Measurements from ENCODE around the gene RAB5B. TPM values are rescaled to one million over a fixed set of nuclear protein-coding genes. Genes with fewer than 3 reads are reported as not detected.
"Not testable (repeated sequence)": the region's sequence is repeated elsewhere in the genome, so short reads cannot be mapped to it uniquely, and the experiment has no call there.

Gene RAB5B
- total RNA-seq, 1 experiment from 2014 or later, result 102 TPM

DNA sequence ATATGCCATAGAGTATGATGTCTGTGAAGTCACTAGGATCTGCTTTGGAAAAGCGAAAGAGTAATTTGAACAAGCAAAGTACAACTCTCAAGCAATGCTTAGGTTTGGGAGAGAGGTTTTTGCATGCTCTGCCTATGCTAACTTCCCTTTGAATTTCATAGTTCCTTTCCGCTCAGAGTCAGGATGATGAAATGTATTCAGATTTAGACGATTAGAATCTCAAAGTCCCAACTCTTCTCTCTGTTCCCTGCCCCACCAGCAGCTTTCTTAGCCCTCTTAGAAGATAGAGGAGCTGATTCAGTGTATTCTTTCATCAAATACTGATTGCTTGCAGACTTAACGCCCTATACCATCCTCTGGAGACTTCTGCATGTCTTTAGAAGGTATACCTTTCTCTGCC lies 11.5 kb downstream of the RAB5B start:
- no TSS peak for BruUV-seq (replicated peaks)
- TF ChIP-seq, protein P1, sequence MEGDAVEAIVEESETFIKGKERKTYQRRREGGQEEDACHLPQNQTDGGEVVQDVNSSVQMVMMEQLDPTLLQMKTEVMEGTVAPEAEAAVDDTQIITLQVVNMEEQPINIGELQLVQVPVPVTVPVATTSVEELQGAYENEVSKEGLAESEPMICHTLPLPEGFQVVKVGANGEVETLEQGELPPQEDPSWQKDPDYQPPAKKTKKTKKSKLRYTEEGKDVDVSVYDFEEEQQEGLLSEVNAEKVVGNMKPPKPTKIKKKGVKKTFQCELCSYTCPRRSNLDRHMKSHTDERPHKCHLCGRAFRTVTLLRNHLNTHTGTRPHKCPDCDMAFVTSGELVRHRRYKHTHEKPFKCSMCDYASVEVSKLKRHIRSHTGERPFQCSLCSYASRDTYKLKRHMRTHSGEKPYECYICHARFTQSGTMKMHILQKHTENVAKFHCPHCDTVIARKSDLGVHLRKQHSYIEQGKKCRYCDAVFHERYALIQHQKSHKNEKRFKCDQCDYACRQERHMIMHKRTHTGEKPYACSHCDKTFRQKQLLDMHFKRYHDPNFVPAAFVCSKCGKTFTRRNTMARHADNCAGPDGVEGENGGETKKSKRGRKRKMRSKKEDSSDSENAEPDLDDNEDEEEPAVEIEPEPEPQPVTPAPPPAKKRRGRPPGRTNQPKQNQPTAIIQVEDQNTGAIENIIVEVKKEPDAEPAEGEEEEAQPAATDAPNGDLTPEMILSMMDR (IDR thresholded peaks at IDR 0.05), result no peak
- TF ChIP-seq POLR2AphosphoS5 (IDR thresholded peaks at IDR 0.05; ENCODE audit: low read depth, low read length), result no peak
- TF ChIP-seq, protein P2, sequence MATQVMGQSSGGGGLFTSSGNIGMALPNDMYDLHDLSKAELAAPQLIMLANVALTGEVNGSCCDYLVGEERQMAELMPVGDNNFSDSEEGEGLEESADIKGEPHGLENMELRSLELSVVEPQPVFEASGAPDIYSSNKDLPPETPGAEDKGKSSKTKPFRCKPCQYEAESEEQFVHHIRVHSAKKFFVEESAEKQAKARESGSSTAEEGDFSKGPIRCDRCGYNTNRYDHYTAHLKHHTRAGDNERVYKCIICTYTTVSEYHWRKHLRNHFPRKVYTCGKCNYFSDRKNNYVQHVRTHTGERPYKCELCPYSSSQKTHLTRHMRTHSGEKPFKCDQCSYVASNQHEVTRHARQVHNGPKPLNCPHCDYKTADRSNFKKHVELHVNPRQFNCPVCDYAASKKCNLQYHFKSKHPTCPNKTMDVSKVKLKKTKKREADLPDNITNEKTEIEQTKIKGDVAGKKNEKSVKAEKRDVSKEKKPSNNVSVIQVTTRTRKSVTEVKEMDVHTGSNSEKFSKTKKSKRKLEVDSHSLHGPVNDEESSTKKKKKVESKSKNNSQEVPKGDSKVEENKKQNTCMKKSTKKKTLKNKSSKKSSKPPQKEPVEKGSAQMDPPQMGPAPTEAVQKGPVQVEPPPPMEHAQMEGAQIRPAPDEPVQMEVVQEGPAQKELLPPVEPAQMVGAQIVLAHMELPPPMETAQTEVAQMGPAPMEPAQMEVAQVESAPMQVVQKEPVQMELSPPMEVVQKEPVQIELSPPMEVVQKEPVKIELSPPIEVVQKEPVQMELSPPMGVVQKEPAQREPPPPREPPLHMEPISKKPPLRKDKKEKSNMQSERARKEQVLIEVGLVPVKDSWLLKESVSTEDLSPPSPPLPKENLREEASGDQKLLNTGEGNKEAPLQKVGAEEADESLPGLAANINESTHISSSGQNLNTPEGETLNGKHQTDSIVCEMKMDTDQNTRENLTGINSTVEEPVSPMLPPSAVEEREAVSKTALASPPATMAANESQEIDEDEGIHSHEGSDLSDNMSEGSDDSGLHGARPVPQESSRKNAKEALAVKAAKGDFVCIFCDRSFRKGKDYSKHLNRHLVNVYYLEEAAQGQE (IDR thresholded peaks at IDR 0.05; ENCODE audit: insufficient read depth in 1 of 2, low read depth in 2 of 2, low read length in 1 of 2), result no peak
- no peak for TF ChIP-seq SIN3A (IDR thresholded peaks at IDR 0.05; ENCODE audit: borderline replicate concordance, insufficient read depth, low read depth, low read length)
- no peak for TF ChIP-seq TCF7L2 (IDR thresholded peaks at IDR 0.05; ENCODE audit: low read depth, low read length)
- Histone ChIP-seq H3K4me3 (ENCODE audit: low read depth in 2 of 2, low read length in 2 of 2) (no peak overlapping the region), H3K27ac (ENCODE audit: low read length) (no peak overlapping the region), H3K4me1 (ENCODE audit: control insufficient read depth, insufficient read depth, low read length) (no peaks in the 10 kb centered on the region), H3K36me3 (ENCODE audit: control insufficient read depth, insufficient read depth, low read length) (peaks cover 1% of the 10 kb centered on the region), H3K27me3 (ENCODE audit: control insufficient read depth, insufficient read depth, low read length) (no peaks in the 10 kb centered on the region), H3K9me3 (ENCODE audit: control insufficient read depth, insufficient read depth, low read depth, low read length) (no peaks in the 10 kb centered on the region)
- POLR2A ChIA-PET, result no interaction called here
- CTCF ChIA-PET, result no interaction called here
- in situ Hi-C loops (cut with HindIII; ENCODE audit: low pct_unique_long_range_greater_than_20kb, low sequenced_read_pairs) (no loop called here), intact Hi-C loops (cut with micrococcal nuclease; ENCODE audit: unreplicated experiment) (no loop called here)
- ATAC-seq, result no peak
- no peak for DNase-seq (ENCODE audit: low read depth, low spot score)

DNA sequence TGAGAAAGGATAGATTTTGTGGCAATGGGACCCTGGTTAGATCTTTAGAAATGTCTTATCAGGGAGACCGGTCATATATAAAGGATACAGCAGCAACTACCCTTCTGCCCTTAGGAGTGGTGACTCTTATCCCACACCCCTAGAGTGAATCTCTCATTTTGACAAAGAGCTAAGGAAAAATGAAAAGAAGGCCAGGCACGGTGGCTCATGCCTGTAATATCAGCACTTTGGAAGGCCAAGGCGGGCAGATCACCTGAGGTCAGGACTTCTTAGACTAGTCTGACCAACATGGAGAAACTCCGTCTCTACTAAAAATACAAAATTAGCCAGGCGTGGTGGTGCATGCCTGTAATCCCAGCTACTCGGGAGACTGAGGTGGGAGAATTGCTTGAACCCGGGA lies 12.1 kb downstream of the RAB5B start:
- CTCF ChIA-PET, result interaction anchor here (0.5 kb wide), 1 partner anchor 255 kb away, joined by 8 read pairs; no protein-coding TSS in a partner anchor
- in situ Hi-C loops (cut with HindIII; ENCODE audit: low pct_unique_long_range_greater_than_20kb, low sequenced_read_pairs); H3K27me3 ChIP-seq (ENCODE audit: control insufficient read depth, insufficient read depth, low read length); H3K4me1 ChIP-seq (ENCODE audit: control insufficient read depth, insufficient read depth, low read length); H3K36me3 ChIP-seq (ENCODE audit: control insufficient read depth, insufficient read depth, low read length); DNase-seq (ENCODE audit: low read depth, low spot score); H3K9me3 ChIP-seq (ENCODE audit: control insufficient read depth, insufficient read depth, low read depth, low read length); H3K27ac ChIP-seq (ENCODE audit: low read length); BruUV-seq (replicated peaks); H3K4me3 ChIP-seq (ENCODE audit: low read depth in 2 of 2, low read length in 2 of 2); intact Hi-C loops (cut with micrococcal nuclease; ENCODE audit: unreplicated experiment); ATAC-seq: not testable (repeated sequence)
- POLR2A ChIA-PET, result interaction anchor here (0.6 kb wide), 1 partner anchor 21 kb away, joined by 3 read pairs; no protein-coding TSS in a partner anchor

DNA sequence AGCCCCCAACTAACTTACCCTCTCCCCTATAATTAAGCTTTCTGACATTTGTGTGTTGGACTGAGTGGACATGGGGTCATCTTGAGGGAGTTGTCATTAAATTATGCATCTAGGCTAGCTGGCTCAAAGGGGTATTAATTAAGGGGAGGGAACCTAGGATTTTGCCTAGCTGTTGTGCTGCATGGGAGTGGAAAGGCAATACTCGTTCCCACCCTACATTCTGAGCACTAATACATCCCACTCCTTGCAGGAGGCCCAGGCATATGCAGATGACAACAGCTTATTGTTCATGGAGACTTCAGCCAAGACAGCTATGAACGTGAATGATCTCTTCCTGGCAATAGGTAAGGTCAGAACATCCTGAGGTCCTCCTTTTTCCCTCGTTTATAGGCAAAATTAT lies 17.2 kb downstream of the RAB5B start:
- Histone ChIP-seq H3K27ac (ENCODE audit: low read length) (no peak overlapping the region), H3K4me1 (ENCODE audit: control insufficient read depth, insufficient read depth, low read length) (no peaks in the 10 kb centered on the region), H3K4me3 (ENCODE audit: low read depth in 2 of 2, low read length in 2 of 2) (no peak overlapping the region), H3K36me3 (ENCODE audit: control insufficient read depth, insufficient read depth, low read length) (peaks cover 14% of the 10 kb centered on the region), H3K27me3 (ENCODE audit: control insufficient read depth, insufficient read depth, low read length) (no peaks in the 10 kb centered on the region), H3K9me3 (ENCODE audit: control insufficient read depth, insufficient read depth, low read depth, low read length) (no peaks in the 10 kb centered on the region)
- DNase-seq (ENCODE audit: low read depth, low spot score), result no peak
- intact Hi-C loops (cut with micrococcal nuclease; ENCODE audit: unreplicated experiment), result no loop called here
- TF ChIP-seq TCF7L2 (IDR thresholded peaks at IDR 0.05; ENCODE audit: low read depth, low read length), result no peak
- TF ChIP-seq, protein P2 (IDR thresholded peaks at IDR 0.05; ENCODE audit: insufficient read depth in 1 of 2, low read depth in 2 of 2, low read length in 1 of 2), result no peak
- TF ChIP-seq POLR2AphosphoS5 (IDR thresholded peaks at IDR 0.05; ENCODE audit: low read depth, low read length), result no peak
- TF ChIP-seq, protein P1 (IDR thresholded peaks at IDR 0.05), result no peak
- no peak for TF ChIP-seq SIN3A (IDR thresholded peaks at IDR 0.05; ENCODE audit: borderline replicate concordance, insufficient read depth, low read depth, low read length)
- BruUV-seq (replicated peaks), result no TSS peak
- in situ Hi-C loops (cut with HindIII; ENCODE audit: low pct_unique_long_range_greater_than_20kb, low sequenced_read_pairs), result no loop called here
- POLR2A ChIA-PET, result no interaction called here
- no peak for ATAC-seq
- CTCF ChIA-PET, result no interaction called here
